HEK293T (cell line): ENCODE measurements around the gene PIEZO1.

ENCODE experiments used
- CTCF ChIA-PET: fragments of 350-600 bp; formaldehyde crosslinking; extraction: SDS; loops from one replicate; lab custom pipeline; 2021; ENCODE audit warnings: antibody characterized with exemption, inconsistent platforms; lab: Yijun Ruan, JAX
- POLR2A ChIA-PET: fragments of 350-600 bp; formaldehyde crosslinking; extraction: SDS; loops from one replicate; lab custom pipeline; 2020; ENCODE audit warnings: antibody characterized with exemption, inconsistent platforms; lab: Yijun Ruan, JAX
- DNase-seq: peaks from one replicate; pipeline ENCODE4 v3.0.0; 2012; ENCODE audit warnings: mixed read lengths; ENCODE audit errors: extremely low spot score
- ARNT ChIP-seq: fragments of 450-650 bp; IDR thresholded peaks from 2 replicates; pipeline ENCODE4 v1.6.1; 2017; ENCODE audit warnings: mild to moderate bottlenecking
- BHLHE40 ChIP-seq: fragments of 450-650 bp; IDR thresholded peaks from 2 replicates; pipeline ENCODE4 v1.6.1; 2016; ENCODE audit warnings: mild to moderate bottlenecking, moderate library complexity, borderline replicate concordance
- CTBP1 ChIP-seq: fragments of 450-650 bp; IDR thresholded peaks from 2 replicates; pipeline ENCODE4 v1.6.1; 2016; ENCODE audit warnings: borderline replicate concordance
- ELF4 ChIP-seq: fragments of 450-650 bp; IDR thresholded peaks from 2 replicates; pipeline ENCODE4 v1.6.1; 2017; ENCODE audit warnings: antibody characterized with exemption
- FOXA1 ChIP-seq: fragments of 450-650 bp; IDR thresholded peaks from 2 replicates; pipeline ENCODE4 v1.6.1; 2016; ENCODE audit warnings: mild to moderate bottlenecking
- FOXK2 ChIP-seq: fragments of 450-650 bp; IDR thresholded peaks from 2 replicates; pipeline ENCODE4 v1.6.1; 2016; ENCODE audit warnings: mild to moderate bottlenecking
- FOXM1 ChIP-seq: fragments of 450-650 bp; IDR thresholded peaks from 2 replicates; pipeline ENCODE4 v1.6.1; 2017; ENCODE audit warnings: mild to moderate bottlenecking, borderline replicate concordance
- HDGF ChIP-seq: fragments of 450-650 bp; IDR thresholded peaks from 2 replicates; pipeline ENCODE4 v1.6.1; 2017; ENCODE audit warnings: antibody characterized with exemption, borderline replicate concordance
- L3MBTL2 ChIP-seq: fragments of 450-650 bp; conservative IDR thresholded peaks from 2 replicates; pipeline ENCODE4 v1.6.1; 2016; ENCODE audit warnings: mild to moderate bottlenecking
- LEF1 ChIP-seq: fragments of 450-650 bp; IDR thresholded peaks from 2 replicates; pipeline ENCODE4 v1.6.1; 2017; ENCODE audit warnings: mild to moderate bottlenecking, borderline replicate concordance
- NFRKB ChIP-seq: fragments of 450-650 bp; IDR thresholded peaks from 2 replicates; pipeline ENCODE4 v1.6.1; 2016; ENCODE audit warnings: mild to moderate bottlenecking, moderate library complexity
- SP1 ChIP-seq: fragments of 450-650 bp; IDR thresholded peaks from 2 replicates; pipeline ENCODE4 v1.6.1; 2017
- SUZ12 ChIP-seq: fragments of 450-650 bp; IDR thresholded peaks from 2 replicates; pipeline ENCODE4 v1.6.1; 2016; ENCODE audit warnings: mild to moderate bottlenecking
- TARDBP ChIP-seq: fragments of 450-650 bp; IDR thresholded peaks from 2 replicates; pipeline ENCODE4 v1.6.1; 2016
- ZNF384 ChIP-seq: fragments of 450-650 bp; IDR thresholded peaks from 2 replicates; pipeline ENCODE4 v1.6.1; 2016
- TF ChIP-seq, protein P1 (sequence below): fragments of 450-650 bp; IDR thresholded peaks from 2 replicates; pipeline ENCODE4 v1.6.1; 2016

Gene PIEZO1

DNA sequence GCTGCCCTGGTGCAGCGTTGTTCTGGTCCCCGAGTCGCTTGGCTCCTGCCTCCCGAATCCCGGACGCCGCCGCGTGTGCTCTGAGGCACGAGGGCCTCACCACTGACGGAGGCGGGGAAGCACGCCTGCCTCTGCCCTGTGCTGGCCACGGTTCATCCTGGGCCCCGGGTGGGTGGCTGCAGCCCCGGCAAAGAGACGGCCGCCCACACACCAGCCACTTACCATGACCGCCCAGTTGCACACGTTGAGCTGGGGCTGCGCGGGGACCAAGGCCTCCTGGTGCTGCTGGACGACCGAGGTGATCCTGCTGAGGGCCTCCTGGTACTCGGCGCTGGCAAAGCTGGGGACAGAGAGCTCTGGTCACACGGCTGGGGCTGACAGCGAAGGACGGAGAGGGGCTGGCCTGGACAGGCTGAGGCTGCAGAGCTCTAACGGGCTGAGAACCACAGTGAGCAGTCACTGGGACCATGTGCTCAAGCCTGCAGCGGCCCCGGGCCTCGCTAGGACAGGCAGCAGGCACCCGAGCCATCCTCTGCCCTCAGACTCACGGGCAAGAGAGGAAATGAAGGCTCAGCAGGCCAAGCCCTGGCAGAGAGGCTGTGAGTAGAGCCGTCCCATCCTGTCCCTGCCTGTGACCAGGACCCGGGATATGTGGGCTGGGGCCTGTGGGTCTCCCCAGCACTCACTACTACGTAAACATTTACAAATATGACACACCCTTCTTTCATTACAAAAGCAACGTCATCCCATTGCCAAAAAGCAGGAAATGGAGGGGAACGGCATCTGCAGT, 33.0 kb upstream of the PIEZO1 start:
- POLR2A ChIA-PET: no interaction called here
- DNase-seq: no peak
- CTCF ChIA-PET: no interaction called here
- TF ChIP-seq SP1 (no peak), L3MBTL2 (no peak), CTBP1 (no peak), SUZ12 (no peak), BHLHE40 (no peak), FOXA1 (no peak), FOXK2 (no peak), ZNF384 (no peak), ELF4 (no peak), LEF1 (no peak), TARDBP (no peak)

DNA sequence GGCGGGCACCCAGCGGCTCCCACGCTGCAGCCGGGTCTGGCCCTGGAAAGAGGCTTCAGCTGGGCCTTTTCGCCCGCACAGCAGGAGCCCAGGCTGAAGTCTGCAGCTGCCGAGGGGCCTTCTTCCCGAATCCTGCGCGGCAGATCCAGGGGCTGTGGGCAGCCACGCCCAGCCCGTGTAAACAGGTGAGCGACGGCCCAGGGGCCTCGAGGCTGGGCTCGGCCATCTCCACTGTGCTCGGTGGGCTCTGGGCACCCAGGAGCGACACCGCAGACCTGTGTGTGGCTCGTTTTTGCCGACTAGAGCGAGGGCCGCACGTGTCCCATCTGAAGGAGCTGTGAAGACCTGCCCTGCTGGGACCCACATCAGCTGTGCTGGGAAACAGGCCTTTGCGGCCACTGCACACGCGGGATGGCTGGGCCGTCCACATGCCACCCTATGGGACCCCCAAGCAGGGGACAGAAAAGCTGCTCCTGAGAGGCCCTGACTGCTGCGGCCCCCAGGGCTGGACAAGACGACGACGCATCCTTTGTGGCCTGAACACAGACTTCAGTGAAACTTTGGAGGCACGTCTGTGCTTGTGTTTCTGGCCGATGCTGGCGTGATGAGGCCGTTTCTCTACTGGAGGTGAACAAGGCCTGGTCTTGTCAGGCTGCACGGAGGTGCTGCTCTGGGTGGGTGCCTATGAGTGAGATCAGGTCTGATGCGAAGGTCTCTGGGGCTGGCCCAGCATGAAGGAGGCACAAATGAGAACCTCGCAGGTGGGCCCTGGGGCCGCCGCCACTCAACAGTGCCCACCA, 31.9 kb upstream of the PIEZO1 start:
- no peak for TF ChIP-seq FOXM1
- no peak for TF ChIP-seq HDGF
- TF ChIP-seq ELF4: no peak
- no peak for TF ChIP-seq NFRKB
- TF ChIP-seq CTBP1: no peak
- TF ChIP-seq ZNF384: no peak
- no peak for TF ChIP-seq FOXK2
- no peak for TF ChIP-seq LEF1
- no peak for TF ChIP-seq FOXA1
- TF ChIP-seq ARNT: no peak
- no peak for TF ChIP-seq SUZ12
- no peak for DNase-seq
- ChIA-PET CTCF (no interaction called here), POLR2A (no interaction called here)

DNA sequence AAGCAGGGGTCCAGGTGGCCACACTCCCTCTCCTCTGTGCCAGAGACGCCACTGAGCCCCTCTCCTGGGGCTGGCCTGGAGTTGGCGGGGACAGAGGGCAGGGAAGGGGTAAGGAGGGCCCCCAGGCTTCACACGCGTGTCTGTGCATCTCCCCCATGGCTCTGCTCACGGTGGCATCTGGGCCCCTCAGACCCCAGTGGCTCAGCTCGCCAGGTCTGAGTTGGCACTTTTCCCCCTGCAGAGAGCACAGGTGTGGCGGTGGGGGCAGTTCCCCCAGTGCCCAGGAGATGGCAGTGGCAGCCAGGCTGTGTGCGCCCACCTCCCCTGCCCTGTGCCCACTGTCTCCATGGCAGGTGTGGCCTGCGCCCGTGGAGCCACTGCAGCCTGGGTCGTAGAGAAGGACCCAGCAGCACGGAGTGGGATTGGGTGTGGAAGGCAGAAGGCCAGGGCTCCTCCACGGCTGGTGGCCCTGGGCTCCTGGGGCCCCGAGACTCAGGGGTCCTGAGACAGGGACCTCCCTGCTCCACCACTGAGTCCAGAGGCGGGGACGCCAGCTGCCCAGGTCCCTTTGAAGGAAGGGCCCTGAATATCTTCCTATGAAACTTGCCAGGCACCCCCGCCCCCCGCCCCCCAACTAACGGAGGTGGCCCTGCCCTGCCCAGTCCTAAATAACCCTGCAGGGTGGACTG, 31.0 kb upstream of the PIEZO1 start:
- ChIA-PET POLR2A (interaction anchor here (0.9 kb wide), 1 partner anchor 42 kb away, joined by 3 read pairs; no protein-coding TSS in a partner anchor), CTCF (interaction anchor here (0.6 kb wide), 1 partner anchor 40 kb away, joined by 4 read pairs; no protein-coding TSS in a partner anchor)
- DNase-seq: no peak
- TF ChIP-seq, protein P1, sequence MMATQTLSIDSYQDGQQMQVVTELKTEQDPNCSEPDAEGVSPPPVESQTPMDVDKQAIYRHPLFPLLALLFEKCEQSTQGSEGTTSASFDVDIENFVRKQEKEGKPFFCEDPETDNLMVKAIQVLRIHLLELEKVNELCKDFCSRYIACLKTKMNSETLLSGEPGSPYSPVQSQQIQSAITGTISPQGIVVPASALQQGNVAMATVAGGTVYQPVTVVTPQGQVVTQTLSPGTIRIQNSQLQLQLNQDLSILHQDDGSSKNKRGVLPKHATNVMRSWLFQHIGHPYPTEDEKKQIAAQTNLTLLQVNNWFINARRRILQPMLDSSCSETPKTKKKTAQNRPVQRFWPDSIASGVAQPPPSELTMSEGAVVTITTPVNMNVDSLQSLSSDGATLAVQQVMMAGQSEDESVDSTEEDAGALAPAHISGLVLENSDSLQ: no peak
- TF ChIP-seq ELF4 (no peak), LEF1 (no peak), L3MBTL2 (no peak), ARNT (no peak), ZNF384 (no peak), BHLHE40 (no peak), NFRKB (no peak), FOXM1 (no peak), TARDBP (no peak), HDGF (no peak), FOXK2 (no peak), CTBP1 (no peak), SUZ12 (no peak), SP1 (no peak), FOXA1 (no peak)

DNA sequence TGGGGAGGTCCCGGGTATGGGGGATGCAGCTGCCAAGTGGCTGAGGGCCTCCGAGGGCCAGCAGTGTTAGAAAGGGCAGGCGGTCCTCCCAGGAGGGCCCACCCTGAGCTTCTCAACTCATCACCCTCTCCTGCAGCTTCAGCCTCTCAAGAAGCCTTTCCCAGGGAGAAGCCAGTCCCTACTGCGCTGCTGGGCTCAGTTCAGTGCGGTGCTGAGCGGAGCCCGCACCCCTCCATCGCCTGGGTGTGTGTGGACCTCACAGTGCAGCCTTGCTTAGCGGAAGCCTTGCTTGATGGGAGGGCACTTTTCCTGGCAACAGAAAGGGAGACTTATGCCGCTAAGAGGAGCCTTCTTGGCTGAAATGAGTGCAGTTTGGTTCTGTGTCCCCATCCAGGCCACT, 30.2 kb upstream of the PIEZO1 start:
- TF ChIP-seq ARNT (no peak), FOXA1 (no peak), FOXM1 (no peak), BHLHE40 (no peak), NFRKB (no peak), FOXK2 (no peak), HDGF (no peak), ZNF384 (no peak)
- TF ChIP-seq, protein P1: no peak
- POLR2A ChIA-PET: interaction anchor here (0.9 kb wide), 1 partner anchor 43 kb away, joined by 3 read pairs; no protein-coding TSS in a partner anchor
- CTCF ChIA-PET: interaction anchor here (0.6 kb wide), 1 partner anchor 41 kb away, joined by 4 read pairs; no protein-coding TSS in a partner anchor
- no peak for DNase-seq

- ChIA-PET CTCF (interaction anchor here (0.5 to 1.8 kb wide), 2 partner anchors 200 to 402 kb away, joined by 3 to 5 read pairs; no protein-coding TSS in a partner anchor), POLR2A (interaction anchor here (1.2 kb wide), 1 partner anchor 351 kb away, joined by 3 read pairs; no protein-coding TSS in a partner anchor)
- TF ChIP-seq TARDBP (no peak), SUZ12 (no peak), LEF1 (no peak), HDGF (no peak), NFRKB (no peak), CTBP1 (no peak), L3MBTL2 (no peak), FOXM1 (no peak), FOXA1 (no peak), FOXK2 (no peak), ARNT (no peak), BHLHE40 (no peak), ELF4 (no peak)
- TF ChIP-seq, protein P1: no peak
- DNase-seq: no peak
Measured at GRCh38 chr16:88814144-88814502, 29.1 kb upstream of the PIEZO1 start.
